Measurements from ENCODE around the gene HIP1R.

HIP1R gene

DNA sequence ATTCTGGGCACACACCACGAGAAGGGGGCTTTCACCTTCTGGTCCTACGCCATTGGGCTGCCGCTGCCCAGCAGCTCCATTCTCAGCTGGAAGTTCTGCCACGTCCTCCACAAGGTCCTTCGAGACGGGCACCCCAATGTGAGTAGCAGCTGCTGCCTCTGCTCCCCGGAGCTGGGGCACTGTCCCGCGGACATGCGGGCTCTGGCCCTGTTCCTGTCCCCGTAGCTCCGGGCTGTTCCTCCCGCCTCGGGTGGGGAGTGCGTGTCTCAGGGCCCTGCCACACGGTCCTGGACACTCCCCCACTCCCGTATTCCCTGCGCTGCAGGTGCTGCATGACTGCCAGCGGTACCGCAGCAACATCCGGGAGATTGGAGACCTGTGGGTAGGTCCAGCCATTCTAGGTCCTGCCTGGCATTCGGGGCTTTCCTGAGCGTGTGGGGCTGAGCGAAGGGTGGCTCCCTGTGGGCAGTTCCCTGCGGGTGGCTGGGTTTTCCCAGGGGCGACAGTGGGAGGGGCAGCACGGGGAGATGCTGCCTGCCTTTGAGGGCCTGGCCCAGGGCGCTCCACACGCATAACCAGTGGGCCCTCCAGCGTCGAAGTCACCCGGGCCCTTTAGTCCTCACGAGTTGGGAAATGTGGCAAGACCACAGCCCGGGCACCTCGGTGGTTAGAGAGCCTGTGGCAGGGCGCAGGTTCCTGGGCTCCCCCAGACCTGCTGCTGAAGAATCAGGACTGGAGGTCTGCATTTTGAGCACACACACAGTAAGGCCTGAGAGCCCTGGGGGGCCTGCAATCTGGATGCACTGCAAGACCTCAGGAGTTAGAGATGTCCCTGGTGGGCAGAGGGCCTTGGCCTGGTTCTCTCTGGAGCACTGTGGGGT is 13.5 kb downstream of the HIP1R start:
- Mint-ChIP-seq H3K36me3 (ENCODE audit: low read depth) (peaks cover 3% of the 10 kb centered on the region), H3K27me3 (ENCODE audit: low read depth) (no peaks in the 10 kb centered on the region), H3K4me3 (no peak overlapping the region), H3K27ac (no peak overlapping the region), H3K4me1 (ENCODE audit: low read depth) (no peaks in the 10 kb centered on the region), H3K9me3 (no peaks in the 10 kb centered on the region)
- no peak for DNase-seq (ENCODE audit: low spot score)

DNA sequence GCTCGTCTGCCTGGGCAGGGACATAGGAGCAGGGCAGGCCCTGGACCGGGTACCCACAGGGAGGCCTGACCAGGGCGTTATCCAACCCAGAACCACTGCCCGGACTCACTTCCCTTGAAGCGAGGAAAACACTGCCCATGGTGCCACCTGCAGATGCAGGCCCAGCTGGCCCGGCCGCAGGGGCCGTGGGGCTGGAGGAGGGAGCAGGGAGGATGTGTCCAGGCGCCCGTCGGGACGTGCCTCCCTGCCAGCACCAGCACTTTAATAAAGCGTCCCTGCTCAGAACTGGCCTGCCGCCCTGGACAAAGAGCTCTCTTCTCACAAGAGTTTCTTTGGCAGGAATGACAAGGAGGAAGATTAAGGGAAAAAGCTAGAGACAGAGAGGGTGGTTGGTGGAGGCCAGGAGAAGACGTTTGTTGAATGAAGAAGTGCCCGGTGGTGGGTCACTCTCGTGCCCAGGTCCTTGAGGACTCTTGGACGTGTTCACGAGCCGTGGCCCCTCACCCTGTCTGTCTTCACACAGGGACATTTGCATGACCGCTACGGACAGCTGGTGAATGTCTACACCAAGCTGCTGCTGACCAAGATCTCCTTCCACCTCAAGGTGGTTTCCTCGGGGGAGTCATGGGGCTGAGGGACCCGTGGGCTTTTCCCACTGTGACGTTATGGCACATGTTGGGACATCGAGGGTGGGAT is 14.2 kb downstream of the HIP1R start:
- no peak for DNase-seq (ENCODE audit: low spot score)
- Mint-ChIP-seq H3K9me3 (no peaks in the 10 kb centered on the region), H3K27me3 (ENCODE audit: low read depth) (no peaks in the 10 kb centered on the region), H3K4me1 (ENCODE audit: low read depth) (no peaks in the 10 kb centered on the region), H3K27ac (no peak overlapping the region), H3K36me3 (ENCODE audit: low read depth) (peaks cover 3% of the 10 kb centered on the region), H3K4me3 (no peak overlapping the region)

DNA sequence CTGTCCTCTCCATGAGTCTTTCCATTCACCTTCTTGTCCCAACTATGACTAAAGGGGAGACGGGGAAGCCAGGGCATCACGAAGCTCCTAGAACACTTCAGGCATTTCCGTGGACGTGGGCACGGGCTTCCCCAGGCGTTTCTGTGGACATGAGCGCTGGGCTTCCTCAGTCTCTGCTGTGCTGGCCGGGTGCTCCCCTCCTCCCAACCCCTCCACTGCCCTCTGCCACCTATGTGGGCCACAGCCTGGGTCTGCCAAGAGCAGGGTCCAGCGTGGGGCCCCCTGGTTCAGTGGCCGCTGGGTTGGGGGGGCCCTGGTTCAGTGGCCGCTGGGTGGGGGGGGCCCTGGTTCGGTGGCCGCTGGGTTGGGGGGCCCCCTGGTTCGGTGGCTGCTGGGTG is 14.8 kb downstream of the HIP1R start:
- no peaks in the 10 kb centered on the region for H3K27me3 Mint-ChIP-seq (ENCODE audit: low read depth)
- no peaks in the 10 kb centered on the region for H3K9me3 Mint-ChIP-seq
- no peak for DNase-seq (ENCODE audit: low spot score)
- H3K4me3 Mint-ChIP-seq: no peak overlapping the region
- H3K4me1 Mint-ChIP-seq (ENCODE audit: low read depth): no peaks in the 10 kb centered on the region
- H3K36me3 Mint-ChIP-seq (ENCODE audit: low read depth): peaks cover 3% of the 10 kb centered on the region
- no peak overlapping the region for H3K27ac Mint-ChIP-seq

DNA sequence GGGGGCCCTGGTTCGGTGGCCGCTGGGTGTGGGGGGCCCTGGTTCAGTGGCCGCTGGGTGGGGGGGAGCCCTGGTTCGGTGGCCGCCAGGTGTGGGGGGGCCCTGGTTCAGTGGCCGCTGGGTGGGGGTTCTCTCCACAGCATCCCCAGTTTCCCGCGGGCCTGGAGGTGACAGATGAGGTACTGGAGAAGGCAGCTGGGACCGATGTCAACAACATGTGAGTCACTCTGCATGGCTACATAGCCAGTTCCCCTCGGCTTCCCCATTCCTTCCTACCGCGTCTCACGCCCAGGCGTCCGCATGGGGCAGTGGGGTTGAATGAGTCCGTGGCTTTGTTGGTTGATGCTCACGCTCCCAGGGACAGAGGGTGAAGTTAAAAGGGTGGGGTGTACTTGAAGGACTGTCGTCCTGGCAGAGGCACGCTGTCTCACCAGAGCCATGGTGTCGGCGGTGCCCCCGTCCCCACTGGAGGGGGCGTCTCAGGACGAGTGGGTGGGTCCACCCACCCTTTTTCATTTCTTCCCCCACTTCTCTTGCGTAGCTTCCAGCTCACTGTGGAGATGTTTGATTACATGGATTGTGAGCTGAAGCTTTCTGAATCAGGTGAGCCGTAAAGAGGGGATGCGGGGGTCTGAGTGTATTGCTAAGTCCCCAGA is 15.6 kb downstream of the HIP1R start:
- no peak overlapping the region for H3K4me3 Mint-ChIP-seq
- peaks cover 3% of the 10 kb centered on the region for H3K36me3 Mint-ChIP-seq (ENCODE audit: low read depth)
- H3K27ac Mint-ChIP-seq: no peak overlapping the region
- DNase-seq (ENCODE audit: low spot score): no peak
- H3K27me3 Mint-ChIP-seq (ENCODE audit: low read depth): no peaks in the 10 kb centered on the region
- no peaks in the 10 kb centered on the region for H3K4me1 Mint-ChIP-seq (ENCODE audit: low read depth)
- H3K9me3 Mint-ChIP-seq: no peaks in the 10 kb centered on the region

DNA sequence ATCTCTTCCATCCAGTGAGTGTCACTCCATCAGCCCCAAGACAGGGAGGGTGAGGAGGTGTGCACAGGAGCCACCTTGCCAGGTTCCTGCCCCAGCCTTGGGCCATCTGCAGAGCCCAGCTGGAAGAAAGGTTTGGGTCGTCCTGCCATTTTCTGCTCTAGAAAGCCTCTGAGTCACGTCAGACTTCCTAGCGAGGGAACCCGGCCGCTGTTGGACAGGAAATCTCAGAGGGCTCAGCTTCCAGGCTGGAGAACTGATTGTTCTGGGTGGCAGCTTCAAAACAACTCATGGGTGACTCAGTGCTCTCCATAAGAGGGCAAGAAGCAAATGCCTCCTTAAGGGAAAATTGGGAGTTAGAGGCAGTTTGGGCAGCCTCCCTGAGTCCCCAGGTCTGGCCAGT is 16.6 kb downstream of the HIP1R start:
- peaks cover 3% of the 10 kb centered on the region for H3K36me3 Mint-ChIP-seq (ENCODE audit: low read depth)
- DNase-seq (ENCODE audit: low spot score): no peak

DNA sequence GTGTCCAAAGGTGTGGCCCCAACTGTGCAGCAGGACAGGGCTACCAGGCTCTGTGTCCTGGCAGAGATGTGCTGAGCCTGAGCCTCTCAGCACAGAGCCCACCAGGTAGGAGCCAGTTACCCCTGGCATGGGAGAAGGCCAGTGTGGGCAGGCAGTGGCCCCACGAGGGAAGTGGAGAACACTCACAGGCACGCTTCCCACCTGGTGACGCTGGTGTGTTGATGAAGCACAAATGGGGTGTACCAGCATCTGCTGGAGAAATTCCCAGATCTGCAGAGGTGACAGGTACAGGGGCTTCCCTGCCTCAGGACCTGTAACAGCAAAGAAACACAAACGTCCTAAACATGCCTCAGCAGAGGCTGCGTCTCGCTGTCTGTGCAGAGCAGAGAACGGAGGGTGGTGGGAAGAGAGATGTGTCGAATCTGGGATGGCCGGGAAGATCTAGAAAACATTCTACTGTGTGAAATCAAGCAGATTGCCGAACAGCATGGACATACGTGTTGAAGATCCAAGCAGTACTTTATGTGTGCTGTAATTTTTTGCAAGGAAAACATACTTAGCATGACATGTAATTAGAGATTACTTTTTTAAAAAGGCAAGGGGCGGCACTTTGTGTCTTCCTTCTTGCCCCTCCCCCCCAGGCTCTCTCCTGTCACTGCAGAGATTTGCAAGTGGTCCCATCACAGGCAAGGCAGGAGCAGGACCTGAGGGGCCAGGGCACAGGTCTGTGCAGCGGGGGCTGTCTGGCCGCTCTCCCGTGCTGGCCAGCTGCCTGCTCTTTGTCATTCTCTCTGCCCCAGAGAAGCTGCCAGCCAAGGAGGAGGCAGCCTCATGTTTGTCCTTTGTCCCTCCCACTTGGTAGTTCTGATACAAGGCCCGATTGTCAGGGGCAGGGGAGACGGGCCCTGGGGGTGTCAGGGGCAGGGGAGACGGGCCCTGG is 17.3 kb downstream of the HIP1R start:
- no peak for DNase-seq (ENCODE audit: low spot score)
- Mint-ChIP-seq H3K36me3 (ENCODE audit: low read depth) (peaks cover 3% of the 10 kb centered on the region), H3K27me3 (ENCODE audit: low read depth) (no peaks in the 10 kb centered on the region), H3K27ac (no peak overlapping the region), H3K4me3 (no peak overlapping the region), H3K4me1 (ENCODE audit: low read depth) (no peaks in the 10 kb centered on the region), H3K9me3 (no peaks in the 10 kb centered on the region)

More for the DNA sequence above, 16.6 kb downstream of the HIP1R start:
- H3K9me3 Mint-ChIP-seq: no peaks in the 10 kb centered on the region
- no peaks in the 10 kb centered on the region for H3K4me1 Mint-ChIP-seq (ENCODE audit: low read depth)
- no peaks in the 10 kb centered on the region for H3K27me3 Mint-ChIP-seq (ENCODE audit: low read depth)
- H3K4me3 Mint-ChIP-seq: no peak overlapping the region
- H3K27ac Mint-ChIP-seq: no peak overlapping the region

DNA sequence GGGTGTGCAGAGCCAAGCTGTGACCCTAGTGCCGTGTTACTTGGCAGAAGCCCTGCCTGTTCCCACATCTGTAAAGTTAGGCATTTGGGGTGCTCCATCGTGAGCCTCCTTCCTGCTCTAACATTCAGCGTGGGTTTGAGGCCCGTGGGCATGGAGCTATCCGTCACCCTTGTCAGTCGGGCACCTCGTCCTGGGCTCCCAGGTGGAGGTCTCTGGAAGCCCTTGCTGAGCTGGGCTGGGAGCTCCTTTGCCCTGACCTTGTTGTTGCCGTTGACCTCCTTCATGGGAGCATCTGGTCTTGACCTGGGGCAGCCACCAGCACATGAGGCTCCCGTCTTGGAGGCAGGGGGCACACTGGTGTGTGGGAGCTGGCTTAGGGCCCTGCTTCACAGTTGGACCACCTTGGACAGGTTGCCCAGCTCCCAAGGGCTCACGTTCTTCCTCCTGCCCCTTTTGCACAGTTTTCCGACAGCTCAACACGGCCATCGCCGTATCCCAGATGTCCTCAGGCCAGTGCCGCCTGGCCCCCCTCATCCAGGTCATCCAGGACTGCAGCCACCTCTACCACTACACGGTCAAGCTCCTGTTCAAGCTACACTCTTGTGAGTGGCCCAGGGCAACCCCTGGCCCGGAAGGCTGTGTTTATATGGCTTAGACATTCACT is 18.5 kb downstream of the HIP1R start:
- no peak for DNase-seq (ENCODE audit: low spot score)
- Mint-ChIP-seq H3K36me3 (ENCODE audit: low read depth) (peaks cover 3% of the 10 kb centered on the region), H3K27ac (no peak overlapping the region), H3K4me3 (no peak overlapping the region), H3K9me3 (no peaks in the 10 kb centered on the region), H3K4me1 (ENCODE audit: low read depth) (no peaks in the 10 kb centered on the region), H3K27me3 (ENCODE audit: low read depth) (no peaks in the 10 kb centered on the region)

DNA sequence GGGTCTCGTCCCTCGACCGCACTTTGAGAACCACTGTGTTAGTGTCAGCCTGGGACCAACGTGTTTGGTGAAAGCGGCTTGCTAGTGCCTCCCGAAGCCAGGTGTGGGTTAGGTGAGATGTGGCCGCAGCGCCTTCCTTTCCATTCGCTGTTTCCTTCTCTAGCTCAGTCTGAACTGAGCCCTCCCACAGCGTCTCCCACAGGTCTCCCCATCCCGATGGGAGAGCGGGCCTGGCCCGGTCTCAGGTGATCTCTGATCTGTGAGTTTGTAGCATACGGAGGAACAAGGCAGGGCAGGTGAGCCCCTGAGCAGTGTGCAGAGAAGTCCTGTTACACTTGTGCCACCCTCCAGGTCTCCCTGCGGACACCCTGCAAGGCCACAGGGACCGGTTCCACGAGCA is 19.3 kb downstream of the HIP1R start:
- Mint-ChIP-seq H3K4me1 (ENCODE audit: low read depth) (no peaks in the 10 kb centered on the region), H3K36me3 (ENCODE audit: low read depth) (peaks cover 2% of the 10 kb centered on the region), H3K27me3 (ENCODE audit: low read depth) (no peaks in the 10 kb centered on the region), H3K4me3 (no peak overlapping the region), H3K27ac (no peak overlapping the region), H3K9me3 (no peaks in the 10 kb centered on the region)
- no peak for DNase-seq (ENCODE audit: low spot score)

DNA sequence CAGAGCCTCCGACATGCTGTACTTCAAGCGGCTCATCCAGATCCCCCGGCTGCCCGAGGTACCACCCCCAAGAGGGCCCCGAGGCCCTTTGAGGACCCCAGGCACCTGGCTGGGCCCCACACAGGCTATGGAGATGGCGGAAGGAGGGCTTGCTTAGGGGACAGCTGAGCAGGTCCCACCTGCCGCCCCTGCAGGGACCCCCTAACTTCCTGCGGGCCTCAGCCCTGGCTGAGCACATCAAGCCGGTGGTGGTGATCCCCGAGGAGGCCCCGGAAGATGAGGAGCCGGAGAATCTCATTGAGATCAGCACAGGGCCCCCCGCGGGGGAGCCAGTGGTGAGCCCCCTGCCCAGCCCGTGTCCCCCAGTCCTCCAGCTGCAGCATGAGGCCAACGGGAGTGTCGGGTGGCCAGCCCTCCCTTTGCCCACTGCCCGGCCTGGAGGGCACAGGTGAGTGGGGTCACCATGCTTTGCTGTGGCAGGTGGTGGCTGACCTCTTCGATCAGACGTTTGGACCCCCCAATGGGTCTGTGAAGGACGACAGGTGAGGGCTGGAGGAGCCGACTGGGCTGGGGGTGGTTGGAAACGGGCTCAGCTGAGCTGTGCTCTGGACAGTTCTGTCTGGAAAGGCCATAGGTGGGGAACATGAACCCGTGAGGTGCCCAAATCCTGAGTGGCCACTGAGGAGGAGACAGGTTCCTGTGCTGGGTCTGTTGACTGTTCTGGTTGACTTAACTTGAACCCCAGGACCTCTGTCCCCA is 20.0 kb downstream of the HIP1R start:
- Mint-ChIP-seq H3K4me1 (ENCODE audit: low read depth) (no peaks in the 10 kb centered on the region), H3K9me3 (no peaks in the 10 kb centered on the region), H3K4me3 (no peak overlapping the region), H3K36me3 (ENCODE audit: low read depth) (no peaks in the 10 kb centered on the region), H3K27me3 (ENCODE audit: low read depth) (no peaks in the 10 kb centered on the region), H3K27ac (no peak overlapping the region)
- no peak for DNase-seq (ENCODE audit: low spot score)

DNA sequence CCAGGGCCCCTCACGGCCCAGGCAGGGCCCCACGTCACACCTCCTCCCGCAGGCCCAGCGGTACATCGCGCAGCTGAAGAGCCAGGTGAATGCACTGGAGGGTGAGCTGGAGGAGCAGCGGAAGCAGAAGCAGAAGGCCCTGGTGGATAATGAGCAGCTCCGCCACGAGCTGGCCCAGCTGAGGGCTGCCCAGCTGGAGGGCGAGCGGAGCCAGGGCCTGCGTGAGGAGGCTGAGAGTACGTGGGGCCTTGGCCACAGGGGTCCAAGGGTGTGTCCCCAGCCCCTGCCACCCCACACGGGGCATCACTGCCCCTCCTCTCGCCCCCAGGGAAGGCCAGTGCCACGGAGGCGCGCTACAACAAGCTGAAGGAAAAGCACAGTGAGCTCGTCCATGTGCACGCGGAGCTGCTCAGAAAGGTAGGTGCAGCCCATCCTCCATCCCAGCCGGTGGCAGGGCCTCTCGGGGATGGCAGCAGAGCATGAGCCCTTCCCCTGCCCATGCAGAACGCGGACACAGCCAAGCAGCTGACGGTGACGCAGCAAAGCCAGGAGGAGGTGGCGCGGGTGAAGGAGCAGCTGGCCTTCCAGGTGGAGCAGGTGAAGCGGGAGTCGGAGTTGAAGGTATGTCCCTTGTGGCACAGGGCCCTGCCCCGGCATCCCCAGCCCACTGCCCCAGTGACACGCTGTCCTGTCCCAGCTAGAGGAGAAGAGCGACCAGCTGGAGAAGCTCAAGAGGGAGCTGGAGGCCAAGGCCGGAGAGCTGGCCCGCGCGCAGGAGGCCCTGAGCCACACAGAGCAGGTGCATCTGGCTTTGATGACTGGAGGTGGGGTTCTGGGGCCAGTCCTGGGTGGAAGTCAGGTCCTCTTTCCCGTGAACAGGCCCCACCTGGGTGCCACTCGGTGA is 20.9 kb downstream of the HIP1R start:
- no peak overlapping the region for H3K4me3 Mint-ChIP-seq
- DNase-seq (ENCODE audit: low spot score): no peak
- H3K36me3 Mint-ChIP-seq (ENCODE audit: low read depth): no peaks in the 10 kb centered on the region
- H3K27ac Mint-ChIP-seq: no peak overlapping the region
- no peaks in the 10 kb centered on the region for H3K27me3 Mint-ChIP-seq (ENCODE audit: low read depth)
- no peaks in the 10 kb centered on the region for H3K9me3 Mint-ChIP-seq
- no peaks in the 10 kb centered on the region for H3K4me1 Mint-ChIP-seq (ENCODE audit: low read depth)

DNA sequence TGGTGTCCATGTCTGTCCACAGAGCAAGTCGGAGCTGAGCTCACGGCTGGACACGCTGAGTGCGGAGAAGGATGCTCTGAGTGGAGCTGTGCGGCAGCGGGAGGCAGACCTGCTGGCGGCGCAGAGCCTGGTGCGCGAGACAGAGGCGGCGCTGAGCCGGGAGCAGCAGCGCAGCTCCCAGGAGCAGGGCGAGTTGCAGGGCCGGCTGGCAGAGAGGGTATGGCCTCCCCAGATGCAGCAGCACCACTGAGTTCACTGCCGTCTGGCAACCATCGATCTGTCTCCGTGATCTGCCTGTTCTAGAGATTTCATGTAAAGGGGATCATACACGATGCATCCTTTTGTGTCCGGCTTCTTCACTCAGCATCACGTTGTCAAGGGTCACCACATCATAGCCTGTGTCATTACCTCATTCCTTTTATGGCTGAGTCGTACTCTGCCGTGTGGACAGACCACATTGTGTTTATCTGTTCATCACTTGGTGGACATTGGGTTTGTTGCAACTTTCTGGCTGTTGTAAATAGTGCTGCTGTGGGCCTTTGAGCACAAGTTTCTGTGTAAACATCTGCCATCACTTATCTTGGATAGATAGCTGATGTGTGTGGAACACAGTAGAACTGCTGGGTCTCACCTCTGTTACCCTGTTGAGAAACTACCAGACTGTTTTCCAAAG is 21.9 kb downstream of the HIP1R start:
- no peak for DNase-seq (ENCODE audit: low spot score)
- Mint-ChIP-seq H3K27me3 (ENCODE audit: low read depth) (no peaks in the 10 kb centered on the region), H3K36me3 (ENCODE audit: low read depth) (no peaks in the 10 kb centered on the region), H3K4me1 (ENCODE audit: low read depth) (no peaks in the 10 kb centered on the region), H3K4me3 (no peak overlapping the region), H3K27ac (no peak overlapping the region), H3K9me3 (no peaks in the 10 kb centered on the region)
